ENCODE data around the gene PSMD3.

GRCh38 chr17:40017422-40018080, 36.9 kb downstream of the PSMD3 start:
- TF ChIP-seq POLR2A (IDR thresholded peaks at IDR 0.05) (no peak), CTCF (IDR thresholded peaks at IDR 0.05) (no peak)
